ENCODE results near the gene PITPNB.

The PITPNB gene

GRCh38 chr22:27856386-27856785, 62.7 kb downstream of the PITPNB start:
- no peak overlapping the region for H3K4me2 ChIP-seq (ENCODE audit: insufficient read depth, low read length)
- H3K9me3 ChIP-seq (ENCODE audit: insufficient read depth, low read length, severe bottlenecking), result no peaks in the 10 kb centered on the region
- H2AFZ ChIP-seq (ENCODE audit: low read depth, low read length), result no peak overlapping the region
- no peaks in the 10 kb centered on the region for H3K4me1 ChIP-seq (ENCODE audit: insufficient read depth, low read length)
- DNase-seq (no peak), ATAC-seq (ENCODE audit: insufficient read depth, low read depth) (no peak)
- peaks cover 4% of the 10 kb centered on the region; the same call in 1 of the 2 replicates for H4K20me1 ChIP-seq (ENCODE audit: insufficient read depth, low read length)
- no peak overlapping the region for H3K9ac ChIP-seq (ENCODE audit: low read depth, low read length)
- TF ChIP-seq EZH2 (IDR thresholded peaks at IDR 0.05; ENCODE audit: borderline replicate concordance, low read depth, low read length, severe bottlenecking) (no peak), CTCF (IDR thresholded peaks at IDR 0.05; ENCODE audit: borderline replicate concordance, extremely low read depth, low read length, poor library complexity, severe bottlenecking) (no peak)
- peaks cover 3% of the 10 kb centered on the region for H3K79me2 ChIP-seq (ENCODE audit: insufficient read depth, low read length)
- no peak overlapping the region for H3K4me3 ChIP-seq (ENCODE audit: low read depth in 1 of 2, low read length in 2 of 2)
- H3K36me3 ChIP-seq (ENCODE audit: insufficient read depth, low read length), result peaks cover 96% of the 10 kb centered on the region
- H3K27me3 ChIP-seq (ENCODE audit: insufficient read depth, low read length, poor library complexity), result no peaks in the 10 kb centered on the region
- no peak overlapping the region for H3K27ac ChIP-seq (ENCODE audit: low read length)

GRCh38 chr22:27853424-27853823, 65.6 kb downstream of the PITPNB start:
- Histone ChIP-seq H3K4me3 (ENCODE audit: low read depth in 1 of 2, low read length in 2 of 2) (no peak overlapping the region), H3K36me3 (ENCODE audit: insufficient read depth, low read length) (peaks cover 95% of the 10 kb centered on the region), H3K27me3 (ENCODE audit: insufficient read depth, low read length, poor library complexity) (no peaks in the 10 kb centered on the region), H4K20me1 (ENCODE audit: insufficient read depth, low read length) (peaks cover 4% of the 10 kb centered on the region; the same call in 1 of the 2 replicates), H3K27ac (ENCODE audit: low read length) (no peak overlapping the region), H3K79me2 (ENCODE audit: insufficient read depth, low read length) (no peaks in the 10 kb centered on the region), H3K4me1 (ENCODE audit: insufficient read depth, low read length) (no peaks in the 10 kb centered on the region), H3K9ac (ENCODE audit: low read depth, low read length) (no peak overlapping the region), H3K4me2 (ENCODE audit: insufficient read depth, low read length) (no peak overlapping the region), H2AFZ (ENCODE audit: low read depth, low read length) (no peak overlapping the region), H3K9me3 (ENCODE audit: insufficient read depth, low read length, severe bottlenecking) (no peaks in the 10 kb centered on the region)
- DNase-seq (no peak), ATAC-seq (ENCODE audit: insufficient read depth, low read depth) (no peak)
- TF ChIP-seq CTCF (IDR thresholded peaks at IDR 0.05; ENCODE audit: borderline replicate concordance, extremely low read depth, low read length, poor library complexity, severe bottlenecking) (no peak), EZH2 (IDR thresholded peaks at IDR 0.05; ENCODE audit: borderline replicate concordance, low read depth, low read length, severe bottlenecking) (no peak)

DNA sequence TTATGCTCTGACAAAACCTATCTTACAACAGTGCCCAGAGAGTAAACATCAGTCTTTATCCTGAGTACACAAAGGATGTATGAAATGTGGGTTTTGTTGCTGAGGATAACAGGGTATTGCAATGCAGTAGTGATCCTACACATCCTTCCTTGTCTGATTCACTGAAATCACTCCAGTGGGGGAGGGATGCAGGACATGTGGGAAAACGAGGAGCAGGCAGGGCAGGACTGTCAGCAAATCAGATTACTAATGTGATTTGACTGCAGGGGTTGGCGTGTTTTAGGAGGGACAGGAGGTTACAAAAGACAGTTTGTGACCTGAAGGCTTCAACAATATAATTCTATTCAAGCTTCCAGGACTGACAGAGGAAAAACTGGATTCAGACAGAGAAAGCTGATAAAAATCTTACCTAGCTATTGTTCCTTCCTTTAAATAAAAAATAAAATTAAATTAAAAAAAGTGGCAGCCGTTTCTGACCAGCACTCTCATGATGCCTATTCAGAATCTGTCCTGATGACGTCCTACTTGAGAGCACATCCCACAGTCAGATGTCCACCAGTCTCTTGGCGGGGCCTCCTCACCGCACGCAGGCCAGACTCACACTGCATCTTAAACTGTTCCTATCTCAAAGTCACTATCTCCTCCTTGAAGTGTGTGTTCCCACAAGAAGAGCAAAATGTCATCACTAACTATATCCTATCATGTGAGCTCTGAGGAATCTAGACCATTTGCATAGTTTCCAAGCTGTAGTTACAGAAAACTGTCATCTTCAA, 66.9 kb downstream of the PITPNB start:
- H3K36me3 ChIP-seq (ENCODE audit: insufficient read depth, low read length), result peaks cover 91% of the 10 kb centered on the region
- no peak for TF ChIP-seq CTCF (IDR thresholded peaks at IDR 0.05; ENCODE audit: borderline replicate concordance, extremely low read depth, low read length, poor library complexity, severe bottlenecking)
- no peak for TF ChIP-seq EZH2 (IDR thresholded peaks at IDR 0.05; ENCODE audit: borderline replicate concordance, low read depth, low read length, severe bottlenecking)
- H3K27me3 ChIP-seq (ENCODE audit: insufficient read depth, low read length, poor library complexity), result no peaks in the 10 kb centered on the region
- DNase-seq (no peak), ATAC-seq (ENCODE audit: insufficient read depth, low read depth) (no peak)
- H4K20me1 ChIP-seq (ENCODE audit: insufficient read depth, low read length), result peaks cover 4% of the 10 kb centered on the region; the same call in 1 of the 2 replicates
- H3K9ac ChIP-seq (ENCODE audit: low read depth, low read length), result no peak overlapping the region
- H3K27ac ChIP-seq (ENCODE audit: low read length), result no peak overlapping the region
- no peaks in the 10 kb centered on the region for H3K79me2 ChIP-seq (ENCODE audit: insufficient read depth, low read length)
- H3K4me1 ChIP-seq (ENCODE audit: insufficient read depth, low read length), result no peaks in the 10 kb centered on the region
- no peaks in the 10 kb centered on the region for H3K9me3 ChIP-seq (ENCODE audit: insufficient read depth, low read length, severe bottlenecking)
- H3K4me2 ChIP-seq (ENCODE audit: insufficient read depth, low read length), result no peak overlapping the region
- no peak overlapping the region for H2AFZ ChIP-seq (ENCODE audit: low read depth, low read length)
- H3K4me3 ChIP-seq (ENCODE audit: low read depth in 1 of 2, low read length in 2 of 2), result no peak overlapping the region

All from DND-41 (cell line).